ENCODE results near the gene IL19. TPM values are rescaled to one million over a fixed set of nuclear protein-coding genes. Genes with fewer than 3 reads are reported as not detected.

IL19 gene
- total RNA-seq, 1 experiment from 2014 or later, result not detected

DNA sequence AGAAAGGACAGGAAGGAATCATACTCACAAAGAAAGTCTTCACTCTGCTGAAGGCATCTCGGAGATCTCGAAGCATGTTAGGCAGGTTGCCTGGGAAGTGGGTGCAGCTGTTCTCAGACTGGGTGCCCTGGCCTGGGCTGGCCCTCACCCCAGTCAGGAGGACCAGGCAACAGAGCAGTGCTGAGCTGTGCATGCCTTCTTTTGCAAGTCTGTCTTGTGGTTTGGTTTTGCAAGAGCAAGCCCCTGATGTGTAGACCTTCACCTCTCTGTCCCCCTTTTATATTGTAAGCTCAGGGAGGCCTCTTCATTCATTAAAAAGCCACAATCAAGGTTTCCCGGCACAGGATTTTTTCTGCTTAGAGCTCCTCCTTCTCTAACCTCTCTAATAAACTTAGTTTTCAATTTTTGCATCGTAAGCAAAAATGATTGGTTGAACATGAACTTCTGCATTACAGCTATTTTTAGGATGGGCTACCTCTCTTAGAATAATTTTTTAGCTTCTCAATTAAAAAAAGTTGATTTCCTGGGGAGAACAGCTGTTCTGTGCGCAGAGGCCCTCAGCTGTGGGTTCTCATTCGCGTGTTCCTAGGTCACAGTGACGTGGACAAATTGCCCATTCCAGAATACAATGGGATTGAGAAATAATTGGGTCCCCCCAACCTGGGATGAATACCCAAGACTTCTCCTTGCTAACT is 1.8 kb downstream of the IL19 start, which contains the start of gene IL10:
Gene IL10, minus strand, starts transcription at position 252 of the 695 bp plus-strand sequence. Its CDS starts 59 bp downstream, at position 193.
- Mint-ChIP-seq H3K4me3 (no peak within 1 kb of the TSS), H3K4me1 (peaks cover 28% of the 10 kb centered on the region), H3K36me3 (no peaks in the 10 kb centered on the region), H3K27ac (no peak within 1 kb of the TSS), H3K9me3 (no peaks in the 10 kb centered on the region), H3K27me3 (ENCODE audit: low read depth) (peaks cover 4% of the 10 kb centered on the region)
- POLR2A ChIA-PET, result no interaction called here
- ATAC-seq (no peak), DNase-seq (ENCODE audit: low spot score) (no peak)
- CTCF ChIA-PET, result interaction anchor here (1.1 to 3.8 kb wide), 3 partner anchors 11 to 37 kb away, joined by 3 to 16 read pairs (median 3); no protein-coding TSS in a partner anchor
- TF ChIP-seq ZNF219 (CRISPR knock-in tag; IDR thresholded peaks at IDR 0.05; ENCODE audit: borderline replicate concordance) (no peak), FOXK1 (CRISPR knock-in tag; IDR thresholded peaks at IDR 0.05) (no peak), NFE2L1 (CRISPR knock-in tag; IDR thresholded peaks at IDR 0.05) (no peak), GABPB1 (CRISPR knock-in tag; IDR thresholded peaks at IDR 0.05) (no peak), ZNF671 (CRISPR knock-in tag; IDR thresholded peaks at IDR 0.05) (no peak), ARID4B (CRISPR knock-in tag; IDR thresholded peaks at IDR 0.05; ENCODE audit: borderline replicate concordance) (no peak), NR1H2 (CRISPR knock-in tag; IDR thresholded peaks at IDR 0.05) (no peak), CREB1 (CRISPR knock-in tag; IDR thresholded peaks at IDR 0.05) (no peak), SP1 (CRISPR knock-in tag; conservative IDR thresholded peaks at IDR 0.05) (no peak), ZNF138 (CRISPR knock-in tag; conservative IDR thresholded peaks at IDR 0.05) (no peak), CBFB (CRISPR knock-in tag; IDR thresholded peaks at IDR 0.05; ENCODE audit: low read depth) (no peak), TP53 (CRISPR knock-in tag; IDR thresholded peaks at IDR 0.05) (no peak), KAT7 (CRISPR knock-in tag; IDR thresholded peaks at IDR 0.05; ENCODE audit: borderline replicate concordance) (no peak), ELF4 (CRISPR knock-in tag; IDR thresholded peaks at IDR 0.05; ENCODE audit: low read depth) (no peak), ATF2 (CRISPR knock-in tag; IDR thresholded peaks at IDR 0.05; ENCODE audit: borderline replicate concordance, low read depth) (no peak), ZNF416 (CRISPR knock-in tag; IDR thresholded peaks at IDR 0.05) (no peak)
- TF ChIP-seq, protein P1, sequence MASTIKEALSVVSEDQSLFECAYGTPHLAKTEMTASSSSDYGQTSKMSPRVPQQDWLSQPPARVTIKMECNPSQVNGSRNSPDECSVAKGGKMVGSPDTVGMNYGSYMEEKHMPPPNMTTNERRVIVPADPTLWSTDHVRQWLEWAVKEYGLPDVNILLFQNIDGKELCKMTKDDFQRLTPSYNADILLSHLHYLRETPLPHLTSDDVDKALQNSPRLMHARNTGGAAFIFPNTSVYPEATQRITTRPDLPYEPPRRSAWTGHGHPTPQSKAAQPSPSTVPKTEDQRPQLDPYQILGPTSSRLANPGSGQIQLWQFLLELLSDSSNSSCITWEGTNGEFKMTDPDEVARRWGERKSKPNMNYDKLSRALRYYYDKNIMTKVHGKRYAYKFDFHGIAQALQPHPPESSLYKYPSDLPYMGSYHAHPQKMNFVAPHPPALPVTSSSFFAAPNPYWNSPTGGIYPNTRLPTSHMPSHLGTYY (CRISPR knock-in tag; IDR thresholded peaks at IDR 0.05), result no peak

DNA sequence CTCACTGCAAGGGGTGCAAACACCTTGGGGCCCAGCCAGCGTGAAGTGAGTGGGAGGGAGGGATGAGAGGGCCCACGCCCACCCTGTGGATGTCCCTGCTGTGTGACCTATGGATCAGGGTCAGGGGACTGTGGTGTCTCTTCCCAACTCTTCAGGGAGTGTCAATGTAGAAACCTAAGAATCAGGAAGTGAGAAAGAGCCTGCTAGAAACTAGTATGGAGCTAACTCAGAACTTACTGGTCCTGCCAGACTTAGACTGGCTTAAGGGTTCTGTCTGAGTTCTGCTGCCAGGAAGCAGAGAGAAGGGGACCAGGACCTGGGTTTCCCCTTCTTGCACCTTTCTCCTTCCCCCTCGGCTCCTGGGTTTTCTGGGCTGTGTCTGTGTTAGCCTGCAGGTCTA is 3.5 kb downstream of the IL19 start:
- H3K27me3 Mint-ChIP-seq (ENCODE audit: low read depth), result peaks cover 4% of the 10 kb centered on the region
- TF ChIP-seq STAT6 (CRISPR knock-in tag; conservative IDR thresholded peaks at IDR 0.05; ENCODE audit: low read depth) (no peak), NR3C1 (CRISPR knock-in tag; conservative IDR thresholded peaks at IDR 0.05; ENCODE audit: low read depth) (no peak), SMAD4 (CRISPR knock-in tag; IDR thresholded peaks at IDR 0.05) (no peak), AR (CRISPR knock-in tag; IDR thresholded peaks at IDR 0.05) (no peak), GTF2I (CRISPR knock-in tag; conservative IDR thresholded peaks at IDR 0.05) (no peak)
- TF ChIP-seq, protein P2, sequence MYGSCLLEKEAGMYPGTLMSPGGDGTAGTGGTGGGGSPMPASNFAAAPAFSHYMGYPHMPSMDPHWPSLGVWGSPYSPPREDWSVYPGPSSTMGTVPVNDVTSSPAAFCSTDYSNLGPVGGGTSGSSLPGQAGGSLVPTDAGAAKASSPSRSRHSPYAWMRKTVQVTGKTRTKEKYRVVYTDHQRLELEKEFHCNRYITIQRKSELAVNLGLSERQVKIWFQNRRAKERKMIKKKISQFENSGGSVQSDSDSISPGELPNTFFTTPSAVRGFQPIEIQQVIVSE (CRISPR knock-in tag; IDR thresholded peaks at IDR 0.05; ENCODE audit: borderline replicate concordance), result no peak

More for the DNA sequence above, 3.5 kb downstream of the IL19 start:
- Mint-ChIP-seq H3K4me1 (peaks cover 22% of the 10 kb centered on the region), H3K36me3 (no peaks in the 10 kb centered on the region), H3K4me3 (no peak overlapping the region), H3K9me3 (no peaks in the 10 kb centered on the region), H3K27ac (no peak overlapping the region)
- no peak for DNase-seq (ENCODE audit: low spot score)
- CTCF ChIA-PET, result interaction anchor here (1.2 to 1.4 kb wide), 3 partner anchors 24 to 162 kb away, joined by 3 read pairs; no protein-coding TSS in a partner anchor
- POLR2A ChIA-PET, result no interaction called here
- ATAC-seq, result no peak

Data from WTC11 (cell line).